GM12878 (cell line): ENCODE results near the gene MEIS1.

Experiments
- ASH2L ChIP-seq: fragments of 300-600, 200-600 bp; sonication (generic); IDR thresholded peaks from 2 replicates; pipeline ENCODE4 v1.6.1; 2017; ENCODE audit warnings: low read depth, mild to moderate bottlenecking, borderline replicate concordance
- CTCF ChIP-seq, 3 experiments: IDR thresholded peaks in 2 of 3; conservative IDR thresholded peaks in 1 of 3; 2 replicates each; pipeline ENCODE4 v1.5.1; 2011; ENCODE audit warnings: low read depth in 3 of 3, low read length in 3 of 3, mild to moderate bottlenecking in 3 of 3, control low read depth in 2 of 3, moderate library complexity in 2 of 3, inconsistent platforms in 1 of 3, mixed read lengths in 1 of 3; ENCODE audit not compliant: control insufficient read depth in 2 of 3, insufficient read depth in 1 of 3; ENCODE audit errors: extremely low read depth in 1 of 3
- EZH2 ChIP-seq: IDR thresholded peaks from 2 replicates; pipeline ENCODE4 v1.6.1; 2012; ENCODE audit warnings: low read depth, mild to moderate bottlenecking, control low read depth, inconsistent platforms, low read length, borderline replicate concordance; ENCODE audit not compliant: control insufficient read depth
- MEF2A ChIP-seq: IDR thresholded peaks from 2 replicates; pipeline ENCODE4 v1.6.1; 2011; ENCODE audit warnings: low read depth, mild to moderate bottlenecking, low read length, moderate library complexity; ENCODE audit not compliant: insufficient read depth
- PML ChIP-seq: IDR thresholded peaks from 2 replicates; pipeline ENCODE4 v1.6.1; 2012; ENCODE audit warnings: low read length, inconsistent platforms
- RAD21 ChIP-seq: IDR thresholded peaks from 2 replicates; pipeline ENCODE4 v1.6.1; 2011; ENCODE audit warnings: mild to moderate bottlenecking, low read depth, low read length, moderate library complexity; ENCODE audit not compliant: insufficient read depth
- USF1 ChIP-seq: IDR thresholded peaks from 2 replicates; pipeline ENCODE4 v1.6.1; 2011; ENCODE audit warnings: borderline replicate concordance, low read depth, mild to moderate bottlenecking, moderate library complexity, mixed read lengths, low read length; ENCODE audit not compliant: insufficient read depth; ENCODE audit errors: extremely low read length
- ZBTB4 ChIP-seq: fragments of 450-650 bp; formaldehyde crosslinking; IDR thresholded peaks from 2 replicates; pipeline ENCODE4 v1.4.0; 2022; ENCODE audit warnings: mild to moderate bottlenecking, moderate library complexity

GRCh38 chr2:66423391-66424124 is 11.4 kb upstream of the MEIS1 start:
- TF ChIP-seq CTCF (IDR thresholded peaks at IDR 0.05 in 2 of 3, conservative IDR thresholded peaks at IDR 0.05 in 1 of 3; ENCODE audit: control insufficient read depth in 2 of 3, extremely low read depth in 1 of 3, insufficient read depth in 1 of 3, low read depth in 3 of 3, low read length in 3 of 3) (no peak), PML (no peak), RAD21 (no peak), USF1 (no peak), EZH2 (no peak), ZBTB4 (CRISPR knock-in tag) (no peak), MEF2A (no peak), ASH2L (no peak)
